ENCODE measurements around the gene ZDHHC9.

ZDHHC9 gene

GRCh38 chrX:129818123-129818522 lies 25.6 kb downstream of the ZDHHC9 start:
- DNase-seq (ENCODE audit: low spot score): no peak

- DNase-seq (ENCODE audit: low spot score): no peak
These were observed 29.9 kb downstream of the ZDHHC9 start for GRCh38 chrX:129813662-129814368.

DNA sequence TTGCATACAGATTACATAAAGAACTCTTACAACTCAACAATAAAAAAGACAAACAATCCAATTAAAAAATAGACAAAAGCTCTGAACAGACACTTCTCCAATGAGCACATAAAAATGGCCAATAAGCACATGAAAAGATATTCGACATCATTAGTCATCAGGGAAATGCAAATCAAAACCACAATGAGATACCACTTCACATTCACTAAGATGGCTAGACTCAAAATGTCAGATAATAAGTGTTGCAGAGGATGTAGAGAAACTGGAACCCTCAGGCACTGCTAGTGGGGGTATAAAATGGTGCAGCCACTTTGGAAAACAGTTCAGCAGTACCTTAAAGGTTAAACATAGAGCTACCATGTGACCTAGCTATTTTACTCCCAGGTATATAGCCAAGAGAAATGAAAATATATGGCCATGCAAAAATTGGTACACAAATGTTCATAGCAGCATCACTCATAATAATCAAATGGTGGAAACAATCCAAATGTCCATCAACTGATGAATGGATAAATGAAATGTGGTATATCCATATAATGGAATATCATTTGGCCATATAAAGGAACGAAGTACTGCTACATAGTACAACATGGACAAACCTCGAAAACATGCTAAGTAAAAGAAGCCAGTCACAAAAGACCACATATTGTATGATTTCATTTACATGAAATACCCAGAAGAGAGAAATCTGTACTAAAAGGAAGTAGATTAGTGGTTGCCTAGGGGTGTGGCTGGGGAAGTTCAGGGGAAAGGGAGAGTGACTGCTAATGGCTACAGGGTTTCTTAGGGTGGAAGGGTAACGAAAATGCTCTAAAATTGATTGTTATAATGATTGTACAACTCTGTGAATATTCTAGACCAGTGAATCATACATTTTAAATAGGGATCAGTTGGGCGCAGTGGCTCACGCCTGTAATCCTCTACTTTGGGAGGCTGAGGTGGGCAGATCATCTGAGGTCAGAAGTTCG lies 34.6 kb downstream of the ZDHHC9 start:
- DNase-seq (ENCODE audit: low spot score): no peak

GRCh38 chrX:129808158-129808828 lies 35.4 kb downstream of the ZDHHC9 start:
- no peak for DNase-seq (ENCODE audit: low spot score)

DNA sequence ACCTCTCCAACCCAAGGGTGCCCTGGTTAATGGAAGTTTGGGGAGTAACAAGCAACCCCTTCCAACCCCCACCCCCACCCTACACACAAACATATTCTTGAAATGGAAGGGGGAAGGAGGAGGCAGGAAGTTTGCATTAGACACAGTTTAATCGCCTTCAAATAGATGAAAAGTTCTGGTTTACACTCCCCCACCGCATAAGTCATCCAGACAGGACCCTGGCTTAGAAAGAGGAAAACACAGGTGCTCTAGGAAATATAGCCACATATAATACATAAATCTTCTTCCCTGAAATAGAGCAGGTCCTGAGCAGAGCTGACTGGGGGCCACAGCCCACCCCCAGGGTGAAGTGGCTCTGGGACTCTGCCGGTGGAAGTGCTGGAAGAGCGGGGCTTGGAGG lies 38.9 kb downstream of the ZDHHC9 start:
- DNase-seq (ENCODE audit: low spot score): no peak

- DNase-seq (ENCODE audit: low spot score): no peak
These were observed 40.8 kb downstream of the ZDHHC9 start for GRCh38 chrX:129802863-129803262.

GRCh38 chrX:129800186-129800585 lies 43.5 kb downstream of the ZDHHC9 start:
- no peak for DNase-seq (ENCODE audit: low spot score)

- DNase-seq (ENCODE audit: low spot score): no peak
These were observed 44.8 kb downstream of the ZDHHC9 start for GRCh38 chrX:129798888-129799287.

DNA sequence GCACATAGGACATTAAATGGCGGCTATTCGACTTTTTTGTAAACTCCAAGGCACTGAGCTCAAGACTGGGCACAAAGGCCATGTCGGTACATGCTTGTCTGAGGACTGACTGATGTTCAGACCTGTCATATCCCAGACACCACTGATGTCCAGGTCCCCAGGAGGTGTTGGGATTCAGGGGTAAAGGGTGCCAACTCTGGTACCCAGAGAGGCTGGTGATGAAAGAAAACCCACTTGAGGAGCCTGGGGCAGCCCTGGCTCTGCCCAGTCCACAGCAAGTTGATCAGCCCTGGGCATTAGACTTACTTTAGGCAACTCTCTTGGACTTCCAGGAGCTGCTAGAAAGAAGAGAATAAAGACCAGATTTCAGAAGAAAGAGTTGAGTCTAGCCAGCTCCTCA lies 45.2 kb downstream of the ZDHHC9 start:
- no peak for DNase-seq (ENCODE audit: low spot score)

- DNase-seq (ENCODE audit: low spot score): no peak
These were observed 46.3 kb downstream of the ZDHHC9 start for GRCh38 chrX:129797251-129797906.

- no peak for DNase-seq (ENCODE audit: low spot score)
These were observed 48.1 kb downstream of the ZDHHC9 start for GRCh38 chrX:129795584-129795983.

- no peak for DNase-seq (ENCODE audit: low spot score)
These were observed 50.0 kb downstream of the ZDHHC9 start for GRCh38 chrX:129793604-129794191.

- DNase-seq (ENCODE audit: low spot score): no peak
These were observed 50.9 kb downstream of the ZDHHC9 start for GRCh38 chrX:129792586-129793291.

GRCh38 chrX:129791961-129792570 lies 51.6 kb downstream of the ZDHHC9 start:
- DNase-seq (ENCODE audit: low spot score): no peak

GRCh38 chrX:129791336-129791735 lies 52.4 kb downstream of the ZDHHC9 start:
- no peak for DNase-seq (ENCODE audit: low spot score)

DNA sequence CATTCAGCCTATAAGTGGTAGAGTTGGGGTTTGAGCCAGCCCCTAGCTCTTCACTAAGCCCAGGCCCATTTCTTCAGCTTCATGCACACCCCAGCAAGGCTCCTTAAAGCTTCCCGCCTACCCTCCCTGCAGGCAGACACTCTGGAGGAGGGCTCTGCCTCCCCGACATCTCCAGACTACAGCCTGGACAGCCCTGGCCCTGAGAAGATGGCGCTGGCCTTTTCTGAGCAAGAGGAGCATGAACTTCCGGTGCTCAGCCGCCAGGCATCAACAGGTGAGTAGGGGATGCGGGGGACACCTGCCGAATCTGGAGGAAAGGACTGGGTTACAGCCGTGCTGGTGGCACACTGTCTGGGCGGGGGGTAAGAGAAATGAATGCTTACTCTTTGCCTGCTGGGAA lies 52.9 kb downstream of the ZDHHC9 start:
- DNase-seq (ENCODE audit: low spot score): no peak

DNA sequence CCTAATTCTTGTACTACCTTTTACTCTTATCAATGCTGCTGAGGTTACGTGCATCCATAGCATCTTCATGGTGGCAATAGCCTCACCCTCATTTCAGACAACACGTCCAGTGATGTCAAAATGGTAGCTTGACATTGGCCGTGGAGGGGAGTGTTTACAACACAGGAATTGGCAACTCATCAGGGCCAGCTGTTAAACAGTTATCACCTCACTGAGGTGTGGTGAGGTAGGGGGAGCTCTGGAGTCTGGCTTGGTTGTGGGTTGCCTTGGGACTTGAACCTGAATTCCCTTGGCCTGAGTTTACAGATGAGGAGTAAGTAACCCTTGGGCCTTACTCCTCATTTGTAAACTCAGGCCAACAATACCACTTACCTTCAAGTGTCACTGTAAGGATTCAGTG lies 53.5 kb downstream of the ZDHHC9 start:
- DNase-seq (ENCODE audit: low spot score): no peak

GRCh38 chrX:129788527-129788926 lies 55.2 kb downstream of the ZDHHC9 start:
- DNase-seq (ENCODE audit: low spot score): no peak

GRCh38 chrX:129787336-129788055 lies 56.2 kb downstream of the ZDHHC9 start:
- DNase-seq (ENCODE audit: low spot score): no peak

GRCh38 chrX:129786210-129786651 lies 57.5 kb downstream of the ZDHHC9 start:
- DNase-seq (ENCODE audit: low spot score): peak; percentile 69
